NCI-H2196 treated with DMSO at 0.1 percent for 48 hours (cell line): Measurements from ENCODE around the gene GRIP2.

Source experiments
- DNase-seq: peaks from one replicate; lab custom pipeline; 2025; ENCODE audit not compliant: unreplicated experiment; lab: John Stamatoyannopoulos, UW

Gene GRIP2

GRCh38 chr3:14454639-14455310 lies 85.4 kb downstream of the GRIP2 start:
- no peak for DNase-seq

- DNase-seq = no peak
Observed at GRCh38 chr3:14453876-14454638, 86.1 kb downstream of the GRIP2 start.

GRCh38 chr3:14452740-14453710 lies 87.1 kb downstream of the GRIP2 start:
- DNase-seq = peak; percentile 76

GRCh38 chr3:14451844-14452739 lies 88.0 kb downstream of the GRIP2 start:
- no peak for DNase-seq

- DNase-seq = no peak
Observed at GRCh38 chr3:14450922-14451606, 89.1 kb downstream of the GRIP2 start.

GRCh38 chr3:14450506-14450905 lies 89.6 kb downstream of the GRIP2 start:
- no peak for DNase-seq

GRCh38 chr3:14448756-14449727 lies 91.1 kb downstream of the GRIP2 start:
- no peak for DNase-seq

GRCh38 chr3:14448063-14448462 lies 92.1 kb downstream of the GRIP2 start:
- no peak for DNase-seq

- no peak for DNase-seq
Observed at GRCh38 chr3:14446988-14447570, 93.1 kb downstream of the GRIP2 start.

GRCh38 chr3:14445773-14446172 lies 94.4 kb downstream of the GRIP2 start:
- DNase-seq = no peak

- DNase-seq = no peak
Observed at GRCh38 chr3:14444380-14444779, 95.8 kb downstream of the GRIP2 start.

- DNase-seq = no peak
Observed at GRCh38 chr3:14441920-14442300, 98.2 kb downstream of the GRIP2 start.

GRCh38 chr3:14441240-14441919 lies 98.8 kb downstream of the GRIP2 start:
- no peak for DNase-seq

- no peak for DNase-seq
Observed at GRCh38 chr3:14440531-14441239, 99.5 kb downstream of the GRIP2 start.

- DNase-seq = no peak
Observed at GRCh38 chr3:14440168-14440518, 100.0 kb downstream of the GRIP2 start.

- DNase-seq = peak; percentile 32
Observed at GRCh38 chr3:14439501-14440167, 100.5 kb downstream of the GRIP2 start.
